GM21576 (cell line): ENCODE results near the gene IGHMBP2.

Experiments used
- ATAC-seq: cut with Tn5 transposase; IDR thresholded peaks from one replicate; pipeline ENCODE4 v1.9.1; 2021; ENCODE audit warnings: mild to moderate bottlenecking, moderate library complexity; ENCODE audit not compliant: unreplicated experiment

IGHMBP2 gene

GRCh38 chr11:68978931-68979594 lies 75.4 kb downstream of the IGHMBP2 start:
- no peak for ATAC-seq

DNA sequence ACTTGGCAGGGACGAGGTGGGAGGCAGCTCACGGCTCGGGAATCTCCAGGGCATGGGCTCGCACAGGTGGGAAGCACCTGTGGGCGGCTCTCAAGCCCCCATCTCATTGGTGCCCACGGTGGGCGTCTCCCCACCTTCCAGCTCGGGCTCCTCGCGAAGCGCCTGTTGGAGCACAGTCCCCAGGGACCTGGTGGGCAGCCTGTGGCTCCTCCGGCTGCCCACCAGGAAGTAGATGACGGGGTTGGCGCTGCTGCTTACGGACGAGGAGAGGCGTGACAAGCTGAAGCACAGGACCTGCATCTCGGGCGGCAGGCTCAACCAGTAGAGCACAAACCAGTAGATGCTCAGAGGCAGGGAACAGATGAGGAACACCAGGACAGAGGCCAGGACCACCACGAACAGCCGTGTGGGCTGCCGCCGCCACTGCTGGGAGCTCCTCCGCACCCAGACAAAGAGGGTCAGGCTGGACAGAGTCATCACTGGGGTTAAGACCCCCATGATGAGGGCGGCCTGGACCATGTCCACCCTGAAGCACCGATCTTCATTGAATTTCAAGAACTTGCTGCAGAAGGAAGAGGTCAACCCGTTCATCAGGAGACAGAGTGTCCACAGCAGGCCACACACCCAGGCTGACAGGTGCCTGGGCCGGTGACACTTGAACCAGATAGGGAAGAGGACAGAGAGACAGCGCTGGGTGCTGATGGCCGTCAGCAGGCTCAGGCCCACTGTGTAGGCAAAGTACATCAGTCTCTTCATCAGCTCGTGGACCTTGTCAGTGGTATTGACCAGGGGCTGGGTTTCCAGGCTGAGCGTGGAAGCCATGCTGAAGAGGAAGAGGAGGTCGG lies 76.5 kb downstream of the IGHMBP2 start:
- no peak for ATAC-seq

- ATAC-seq = no peak
Measured at GRCh38 chr11:68980776-68981065, 77.0 kb downstream of the IGHMBP2 start, which contains the start of gene MRGPRD. MRGPRD (minus strand) TSS chr11:68980986; CDS start chr11:68980986, 0 bp downstream.

- ATAC-seq = no peak
Measured at GRCh38 chr11:68982134-68982533, 78.4 kb downstream of the IGHMBP2 start.

DNA sequence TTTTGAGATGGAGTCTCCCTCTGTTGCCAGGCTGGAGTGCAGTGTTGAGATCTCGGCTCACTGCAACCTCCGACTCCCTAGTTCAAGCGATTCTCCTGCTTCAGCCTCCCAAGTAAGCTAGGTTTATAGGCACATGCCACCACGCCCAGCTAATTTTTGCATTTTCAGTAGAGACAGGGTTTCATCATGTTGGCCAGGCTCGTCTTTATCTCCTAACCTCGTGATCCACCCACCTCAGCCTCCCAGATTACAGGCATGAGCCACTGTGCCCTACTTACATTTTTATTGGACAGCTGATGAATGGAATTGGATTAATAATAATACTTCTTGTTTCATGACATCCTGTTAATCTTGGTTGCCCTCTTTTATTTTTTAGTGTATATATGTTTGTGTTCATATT lies 80.1 kb downstream of the IGHMBP2 start:
- no peak for ATAC-seq

GRCh38 chr11:68987211-68987610 lies 83.5 kb downstream of the IGHMBP2 start:
- ATAC-seq = no peak

DNA sequence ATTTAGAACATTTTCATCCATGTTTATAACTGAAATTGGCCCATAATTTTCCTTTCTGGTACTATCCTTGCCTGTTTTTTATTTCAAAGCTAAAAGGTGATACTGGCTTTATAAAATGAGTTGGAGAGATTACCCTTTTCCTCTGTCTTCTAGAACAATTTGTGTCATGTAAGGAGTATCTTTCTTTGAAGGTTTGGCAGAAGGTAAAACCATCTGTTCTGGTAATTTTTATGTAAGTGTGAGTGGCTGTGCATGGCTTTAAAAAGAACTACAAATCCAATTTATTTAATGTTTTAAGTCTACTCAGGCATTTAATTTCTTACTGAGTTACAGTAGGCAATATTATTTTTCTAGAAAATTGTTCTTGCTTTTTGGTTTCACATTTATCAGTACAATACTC lies 84.8 kb downstream of the IGHMBP2 start:
- no peak for ATAC-seq
